GM13977 (cell line): Measurements from ENCODE around the gene PCDHA7.
A peak's percentile ranks its signal among the peaks of the same experiment; 100 is the strongest.
"Not testable (repeated sequence)": the region's sequence is repeated elsewhere in the genome, so short reads cannot be mapped to it uniquely, and the experiment has no call there.

ENCODE experiments used
- DNase-seq: peaks from one replicate; pipeline ENCODE4 v3.0.0; 2012; ENCODE audit warnings: low spot score
- CTCF ChIP-seq: IDR thresholded peaks from 2 replicates; pipeline ENCODE4 v1.5.1; 2012; ENCODE audit warnings: mild to moderate bottlenecking, control low read depth; ENCODE audit not compliant: insufficient read depth; ENCODE audit errors: extremely low read depth, missing control alignments
- in situ Hi-C: fragments of 300-500 bp; cut with MboI; formaldehyde crosslinking; loops from one replicate; pipeline ENCODE4 v1.12.0; 2022; ENCODE audit warnings: low sequenced_read_pairs, low pct_unique_long_range_greater_than_20kb, mixed read lengths, inconsistent platforms; ENCODE audit not compliant: unreplicated experiment

Gene PCDHA7

DNA sequence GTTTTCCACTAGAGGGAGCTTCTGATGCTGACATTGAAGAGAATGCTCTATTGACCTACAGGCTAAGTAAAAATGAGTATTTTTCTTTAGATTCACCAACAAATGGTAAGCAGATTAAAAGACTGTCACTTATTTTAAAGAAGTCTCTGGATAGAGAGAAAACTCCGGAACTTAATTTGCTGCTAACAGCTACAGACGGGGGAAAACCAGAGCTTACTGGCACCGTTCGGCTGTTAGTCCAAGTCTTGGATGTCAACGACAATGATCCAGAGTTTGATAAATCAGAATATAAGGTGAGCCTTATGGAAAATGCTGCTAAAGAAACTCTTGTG is 35.5 kb downstream of the PCDHA7 start:
- DNase-seq = no peak
- in situ Hi-C loops = no loop called here
- TF ChIP-seq CTCF = no peak

DNA sequence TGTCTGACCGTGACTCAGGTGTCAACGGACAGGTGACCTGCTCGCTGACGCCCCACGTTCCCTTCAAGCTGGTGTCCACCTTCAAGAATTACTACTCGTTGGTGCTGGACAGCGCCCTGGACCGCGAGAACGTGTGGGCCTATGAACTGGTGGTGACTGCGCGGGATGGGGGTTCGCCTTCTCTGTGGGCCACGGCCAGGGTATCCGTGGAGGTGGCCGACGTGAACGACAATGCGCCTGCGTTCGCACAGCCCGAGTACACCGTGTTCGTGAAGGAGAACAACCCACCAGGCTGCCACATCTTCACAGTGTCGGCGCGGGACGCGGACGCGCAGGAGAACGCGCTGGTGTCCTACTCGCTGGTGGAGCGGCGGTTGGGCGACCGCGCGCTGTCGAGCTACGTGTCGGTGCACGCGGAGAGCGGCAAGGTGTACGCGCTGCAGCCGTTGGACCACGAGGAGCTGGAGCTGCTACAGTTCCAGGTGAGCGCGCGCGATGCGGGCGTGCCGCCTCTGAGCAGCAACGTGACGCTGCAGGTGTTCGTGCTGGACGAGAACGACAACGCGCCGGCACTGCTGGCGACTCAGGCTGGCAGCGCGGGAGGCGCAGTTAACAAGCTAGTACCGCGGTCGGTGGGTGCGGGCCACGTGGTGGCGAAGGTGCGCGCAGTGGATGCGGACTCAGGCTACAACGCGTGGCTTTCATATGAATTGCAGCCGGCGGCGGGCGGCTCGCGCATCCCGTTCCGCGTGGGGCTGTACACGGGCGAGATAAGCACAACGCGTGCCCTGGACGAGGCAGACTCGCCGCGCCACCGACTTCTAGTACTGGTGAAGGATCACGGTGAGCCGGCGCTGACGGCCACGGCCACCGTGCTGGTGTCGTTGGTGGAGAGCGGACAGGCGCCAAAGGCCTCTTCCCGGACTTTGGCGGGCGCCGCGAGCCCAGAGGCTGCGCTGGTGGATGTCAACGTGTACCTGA is 36.4 kb downstream of the PCDHA7 start:
- no peak for DNase-seq
- no peak for TF ChIP-seq CTCF
- in situ Hi-C loops = no loop called here

GRCh38 chr5:140875085-140876065 is 41.3 kb downstream of the PCDHA7 start, which contains the start of gene PCDHA12:
Gene PCDHA12, plus strand, starts transcription at chr5:140875308. Its CDS starts 165 bp downstream, at chr5:140875473.
- no peak for TF ChIP-seq CTCF
- DNase-seq = no peak
- in situ Hi-C loops = no loop called here

GRCh38 chr5:140876541-140877261 is 42.6 kb downstream of the PCDHA7 start:
- DNase-seq, in situ Hi-C loops: not testable (repeated sequence)

DNA sequence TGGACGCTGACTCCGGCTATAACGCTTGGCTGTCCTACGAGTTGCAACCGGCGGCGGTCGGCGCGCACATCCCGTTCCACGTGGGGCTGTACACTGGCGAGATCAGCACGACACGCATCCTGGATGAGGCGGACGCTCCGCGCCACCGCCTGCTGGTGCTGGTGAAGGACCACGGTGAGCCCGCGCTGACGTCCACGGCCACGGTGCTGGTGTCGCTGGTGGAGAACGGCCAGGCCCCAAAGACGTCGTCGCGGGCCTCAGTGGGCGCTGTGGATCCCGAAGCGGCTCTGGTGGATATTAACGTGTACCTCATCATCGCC is 43.2 kb downstream of the PCDHA7 start:
- DNase-seq = no peak
- in situ Hi-C loops = no loop called here
- no peak for TF ChIP-seq CTCF

GRCh38 chr5:140881889-140882590 is 48.0 kb downstream of the PCDHA7 start, which contains the start of gene PCDHA13:
Gene PCDHA13, plus strand, starts transcription at chr5:140882124. Its CDS starts 145 bp downstream, at chr5:140882269.
- no peak for TF ChIP-seq CTCF
- DNase-seq = peak; percentile 5

More at GRCh38 chr5:140881889-140882590, 48.0 kb downstream of the PCDHA7 start, which contains the start of gene PCDHA13:
- in situ Hi-C loops = no loop called here
